ENCODE measurements around the gene SNAPC4.
A peak's percentile ranks its signal among the peaks of the same experiment; 100 is the strongest.
"Not testable (repeated sequence)": the region's sequence is repeated elsewhere in the genome, so short reads cannot be mapped to it uniquely, and the experiment has no call there.

Gene SNAPC4

DNA sequence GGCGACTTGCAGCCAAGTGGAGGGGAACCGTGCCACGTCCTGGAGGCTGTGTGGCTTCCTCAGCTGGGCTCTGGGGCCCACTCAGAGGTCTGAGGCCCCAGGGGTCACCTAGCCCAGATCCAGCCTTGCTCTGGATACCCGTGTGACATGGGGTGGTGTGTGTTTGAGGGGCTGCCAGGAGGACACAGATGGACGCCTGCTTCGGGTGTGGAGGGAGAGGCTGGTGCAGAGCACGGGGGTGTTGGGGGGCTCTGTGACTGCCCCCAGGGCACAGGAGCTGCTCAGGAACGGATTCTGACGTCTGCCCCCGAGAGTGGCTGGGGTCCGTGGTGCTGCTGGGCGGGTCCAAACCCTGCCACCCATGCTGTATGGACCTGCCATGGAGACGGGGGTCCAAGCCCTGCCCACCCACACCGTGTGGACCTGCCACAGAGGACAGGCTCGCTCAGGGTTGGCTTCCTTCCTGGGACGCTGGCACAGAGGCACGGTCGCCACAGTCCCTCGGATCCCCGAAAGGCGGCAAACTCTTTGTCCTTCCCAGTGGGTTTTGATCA is 29.2 kb upstream of the SNAPC4 start:
- Mint-ChIP-seq H3K4me1 (ENCODE audit: low read depth) (no peaks in the 10 kb centered on the region), H3K27ac (no peak overlapping the region), H3K9me3 (no peaks in the 10 kb centered on the region), H3K27me3 (no peaks in the 10 kb centered on the region), H3K36me3 (ENCODE audit: low read depth) (peaks cover 85% of the 10 kb centered on the region), H3K4me3 (no peak overlapping the region)
- intact Hi-C loops (cut with micrococcal nuclease), result no loop called here

DNA sequence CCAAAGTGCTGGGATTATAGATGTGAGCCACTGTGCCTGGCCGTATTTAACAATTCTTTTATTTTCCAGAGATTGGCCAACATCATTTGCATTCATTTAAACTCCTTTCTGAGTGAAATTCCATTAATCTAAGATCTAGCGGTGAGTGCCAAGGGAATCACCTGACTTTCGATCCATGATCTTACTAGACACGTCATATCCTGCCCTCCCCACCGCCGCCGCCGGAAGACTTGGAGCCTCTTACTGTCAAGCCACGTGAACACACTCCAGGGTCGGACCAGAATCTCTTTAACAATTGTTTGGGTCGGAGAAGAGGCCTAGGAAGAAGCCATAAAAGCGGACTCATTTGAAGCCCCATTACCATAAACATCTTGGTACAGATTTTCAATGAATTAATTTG is 26.8 kb upstream of the SNAPC4 start:
- Mint-ChIP-seq H3K27ac (no peak overlapping the region), H3K9me3 (no peaks in the 10 kb centered on the region), H3K4me3 (no peak overlapping the region), H3K27me3 (no peaks in the 10 kb centered on the region), H3K36me3 (ENCODE audit: low read depth) (peaks cover 85% of the 10 kb centered on the region), H3K4me1 (ENCODE audit: low read depth) (no peaks in the 10 kb centered on the region)
- intact Hi-C loops (cut with micrococcal nuclease), result no loop called here

DNA sequence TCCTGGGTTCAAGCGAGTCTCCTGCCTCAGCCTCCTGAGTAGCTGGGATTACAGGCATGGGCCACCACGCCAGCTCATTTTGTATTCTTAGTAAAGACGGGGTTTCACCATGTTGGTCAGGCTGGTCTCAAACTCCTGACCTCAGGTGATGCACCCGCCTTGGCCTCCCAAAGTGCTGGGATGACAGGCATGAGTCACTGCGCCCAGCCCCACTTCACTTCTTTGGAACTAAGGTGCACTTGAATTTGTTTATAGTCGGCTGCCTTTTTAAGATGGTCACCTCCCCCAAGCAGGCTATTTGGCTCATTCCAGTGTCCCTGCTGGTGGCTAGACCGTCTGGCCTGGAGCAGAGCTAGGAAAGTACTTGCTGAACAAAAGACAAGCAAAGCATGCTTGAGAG is 25.4 kb upstream of the SNAPC4 start:
- H3K4me1 Mint-ChIP-seq (ENCODE audit: low read depth); H3K27me3 Mint-ChIP-seq; intact Hi-C loops (cut with micrococcal nuclease); H3K4me3 Mint-ChIP-seq; H3K27ac Mint-ChIP-seq; H3K9me3 Mint-ChIP-seq: not testable (repeated sequence)
- peaks cover 90% of the 10 kb centered on the region for H3K36me3 Mint-ChIP-seq (ENCODE audit: low read depth)

DNA sequence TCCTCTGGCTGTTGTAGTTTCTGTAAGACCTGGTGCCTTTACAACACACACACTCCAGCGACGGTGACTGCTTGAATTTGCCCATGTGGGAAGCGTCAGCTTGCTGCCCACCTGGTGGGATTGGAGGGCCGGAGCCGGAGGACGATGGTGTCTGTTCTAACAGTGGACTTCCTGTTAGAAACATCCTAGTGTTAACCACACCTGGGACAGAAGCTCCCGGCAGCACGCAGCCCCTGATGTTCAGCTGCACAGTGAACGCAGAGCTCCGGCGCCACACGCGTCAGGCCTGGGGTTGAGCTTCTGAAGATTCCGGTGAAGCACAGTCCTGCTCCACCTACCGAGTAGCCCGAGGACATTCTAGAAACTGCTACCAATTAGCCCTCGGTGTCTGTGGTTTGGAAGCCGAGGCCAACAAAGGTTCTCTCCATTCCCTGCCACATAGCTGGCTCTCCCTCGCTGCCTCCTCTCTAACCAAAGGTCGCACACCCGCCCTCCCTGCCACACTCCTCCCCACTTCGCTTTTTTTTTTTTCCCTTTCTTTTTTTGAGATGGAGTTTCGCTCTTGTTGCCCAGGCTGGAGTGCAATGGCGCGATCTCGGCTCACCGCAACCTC is 24.9 kb upstream of the SNAPC4 start:
- no peaks in the 10 kb centered on the region for H3K9me3 Mint-ChIP-seq
- H3K36me3 Mint-ChIP-seq (ENCODE audit: low read depth), result peaks cover 90% of the 10 kb centered on the region
- intact Hi-C loops (cut with micrococcal nuclease), result no loop called here

DNA sequence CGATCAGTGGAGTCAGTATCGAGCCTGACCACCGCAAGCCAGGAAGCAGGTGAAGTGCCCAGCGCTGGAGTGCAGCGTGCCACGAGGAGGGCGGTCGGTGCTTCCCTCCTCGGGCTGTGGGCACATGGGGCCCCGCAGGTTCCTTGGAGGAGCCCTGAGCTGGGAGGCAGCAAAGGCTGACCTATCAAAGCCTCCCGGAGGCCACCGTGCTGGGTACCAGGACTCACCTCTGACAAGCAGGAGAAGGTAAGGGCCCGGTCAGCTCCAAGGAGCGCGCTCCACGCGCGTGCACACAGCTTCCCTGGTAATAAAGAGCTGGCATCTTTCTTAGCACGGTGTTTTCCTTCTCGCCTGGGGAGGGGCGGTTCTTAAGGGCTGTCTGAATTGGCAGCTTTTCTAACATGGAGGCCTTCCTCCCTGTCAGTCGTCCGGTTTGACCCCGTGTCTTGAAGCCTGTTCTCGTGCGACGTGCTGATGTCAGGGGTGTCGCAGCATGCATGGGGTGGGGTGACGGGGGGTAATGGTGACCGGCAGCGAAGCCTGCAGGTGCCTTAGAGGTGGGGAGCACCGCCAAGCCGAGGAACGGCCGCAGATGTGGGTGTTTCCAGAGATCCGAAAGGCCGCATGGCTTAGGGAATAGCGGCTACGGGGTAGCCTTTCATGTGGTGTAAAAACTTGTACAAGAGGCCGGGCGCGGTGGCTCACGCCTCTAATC is 23.6 kb upstream of the SNAPC4 start:
- H3K36me3 Mint-ChIP-seq (ENCODE audit: low read depth), result peaks cover 90% of the 10 kb centered on the region

More for the DNA sequence above, 24.9 kb upstream of the SNAPC4 start:
- no peaks in the 10 kb centered on the region for H3K4me1 Mint-ChIP-seq (ENCODE audit: low read depth)
- no peaks in the 10 kb centered on the region for H3K27me3 Mint-ChIP-seq
- no peak overlapping the region for H3K4me3 Mint-ChIP-seq
- H3K27ac Mint-ChIP-seq, result no peak overlapping the region

DNA sequence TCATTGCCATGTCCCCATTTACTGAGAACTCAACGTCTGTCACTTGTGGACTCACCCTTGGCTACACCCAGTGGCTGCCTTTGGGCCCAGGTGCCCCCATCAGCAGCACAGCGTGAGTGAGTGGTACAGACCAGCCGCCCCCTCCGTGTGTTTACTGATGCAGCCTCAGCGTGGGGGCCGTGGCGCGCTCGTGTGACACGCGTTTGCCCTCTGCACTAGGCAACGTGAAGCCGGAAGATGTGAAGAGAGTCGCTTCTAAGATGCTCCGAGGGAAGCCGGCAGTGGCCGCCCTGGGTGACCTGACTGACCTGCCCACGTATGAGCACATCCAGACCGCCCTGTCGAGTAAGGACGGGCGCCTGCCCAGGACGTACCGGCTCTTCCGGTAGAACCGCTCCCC is 22.9 kb upstream of the SNAPC4 start:
- Mint-ChIP-seq H3K36me3 (ENCODE audit: low read depth) (peaks cover 96% of the 10 kb centered on the region), H3K4me3 (no peak overlapping the region), H3K27ac (no peak overlapping the region), H3K27me3 (no peaks in the 10 kb centered on the region), H3K4me1 (ENCODE audit: low read depth) (no peaks in the 10 kb centered on the region), H3K9me3 (no peaks in the 10 kb centered on the region)
- intact Hi-C loops (cut with micrococcal nuclease), result no loop called here

More for the DNA sequence above, 23.6 kb upstream of the SNAPC4 start:
- H3K4me3 Mint-ChIP-seq, result no peak overlapping the region
- H3K4me1 Mint-ChIP-seq (ENCODE audit: low read depth), result no peaks in the 10 kb centered on the region
- no peaks in the 10 kb centered on the region for H3K27me3 Mint-ChIP-seq
- H3K27ac Mint-ChIP-seq, result no peak overlapping the region
- intact Hi-C loops (cut with micrococcal nuclease), result no loop called here
- H3K9me3 Mint-ChIP-seq, result no peaks in the 10 kb centered on the region

GRCh38 chr9:136421791-136422190 is 21.8 kb upstream of the SNAPC4 start:
- no peaks in the 10 kb centered on the region for H3K27me3 Mint-ChIP-seq
- H3K36me3 Mint-ChIP-seq (ENCODE audit: low read depth), result peaks cover 98% of the 10 kb centered on the region
- no peak overlapping the region for H3K4me3 Mint-ChIP-seq
- intact Hi-C loops (cut with micrococcal nuclease), result no loop called here
- no peak overlapping the region for H3K27ac Mint-ChIP-seq
- H3K4me1 Mint-ChIP-seq (ENCODE audit: low read depth), result no peaks in the 10 kb centered on the region
- no peaks in the 10 kb centered on the region for H3K9me3 Mint-ChIP-seq

- Mint-ChIP-seq H3K9me3 (no peaks in the 10 kb centered on the region), H3K4me3 (no peak overlapping the region), H3K36me3 (ENCODE audit: low read depth) (peaks cover 100% of the 10 kb centered on the region), H3K4me1 (ENCODE audit: low read depth) (no peaks in the 10 kb centered on the region), H3K27me3 (no peaks in the 10 kb centered on the region), H3K27ac (no peak overlapping the region)
- intact Hi-C loops (cut with micrococcal nuclease), result no loop called here
These were observed 19.1 kb upstream of the SNAPC4 start for GRCh38 chr9:136419092-136419420.

GRCh38 chr9:136418182-136419091 is 18.5 kb upstream of the SNAPC4 start:
- Mint-ChIP-seq H3K27me3 (no peaks in the 10 kb centered on the region), H3K27ac (no peak overlapping the region), H3K36me3 (ENCODE audit: low read depth) (peaks cover 100% of the 10 kb centered on the region), H3K9me3 (no peaks in the 10 kb centered on the region), H3K4me1 (ENCODE audit: low read depth) (no peaks in the 10 kb centered on the region), H3K4me3 (no peak overlapping the region)
- intact Hi-C loops (cut with micrococcal nuclease), result no loop called here

DNA sequence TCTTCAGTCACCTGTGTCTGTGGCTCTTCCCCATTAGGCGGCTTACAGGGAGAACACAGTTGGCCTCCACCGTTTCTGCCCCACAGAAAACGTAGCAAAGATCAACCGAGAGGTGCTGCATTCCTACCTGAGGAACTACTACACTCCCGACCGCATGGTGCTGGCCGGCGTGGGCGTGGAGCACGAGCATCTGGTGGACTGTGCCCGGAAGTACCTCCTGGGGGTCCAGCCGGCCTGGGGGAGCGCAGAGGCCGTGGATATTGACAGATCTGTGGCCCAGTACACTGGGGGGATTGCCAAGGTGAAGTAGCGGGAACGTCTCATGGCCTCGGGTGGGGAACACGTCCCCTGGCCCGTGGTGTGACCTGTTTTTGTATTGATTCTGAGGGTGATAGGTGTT is 16.9 kb upstream of the SNAPC4 start:
- no peak overlapping the region for H3K27ac Mint-ChIP-seq
- H3K36me3 Mint-ChIP-seq (ENCODE audit: low read depth), result peaks cover 100% of the 10 kb centered on the region
- H3K9me3 Mint-ChIP-seq, result no peaks in the 10 kb centered on the region
- peaks cover 2% of the 10 kb centered on the region for H3K4me1 Mint-ChIP-seq (ENCODE audit: low read depth)
- intact Hi-C loops (cut with micrococcal nuclease), result no loop called here
- no peak overlapping the region for H3K4me3 Mint-ChIP-seq
- H3K27me3 Mint-ChIP-seq, result no peaks in the 10 kb centered on the region

DNA sequence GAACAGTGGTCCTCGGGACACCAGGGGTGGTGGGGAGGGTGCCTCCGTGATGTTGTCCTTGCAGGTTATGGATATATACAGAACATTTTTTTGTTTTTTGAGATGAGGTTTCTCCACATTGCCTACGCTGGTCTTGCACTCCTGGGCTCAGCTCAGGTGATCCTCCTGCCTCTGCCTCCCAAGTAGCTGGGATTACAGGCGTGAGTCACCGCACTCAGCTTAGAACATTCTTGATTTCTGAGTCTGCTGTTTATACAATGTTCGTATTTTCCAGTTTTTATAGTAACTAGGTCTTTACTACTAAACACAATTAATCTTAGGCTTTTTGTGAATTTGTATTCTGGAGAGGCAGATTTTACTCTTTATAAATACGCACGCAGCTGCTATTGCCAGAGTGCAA is 16.5 kb upstream of the SNAPC4 start:
- Mint-ChIP-seq H3K4me1 (ENCODE audit: low read depth) (peaks cover 7% of the 10 kb centered on the region), H3K27ac (no peak overlapping the region), H3K27me3 (no peaks in the 10 kb centered on the region), H3K4me3 (no peak overlapping the region), H3K9me3 (no peaks in the 10 kb centered on the region), H3K36me3 (ENCODE audit: low read depth) (peaks cover 95% of the 10 kb centered on the region)
- intact Hi-C loops (cut with micrococcal nuclease), result no loop called here

DNA sequence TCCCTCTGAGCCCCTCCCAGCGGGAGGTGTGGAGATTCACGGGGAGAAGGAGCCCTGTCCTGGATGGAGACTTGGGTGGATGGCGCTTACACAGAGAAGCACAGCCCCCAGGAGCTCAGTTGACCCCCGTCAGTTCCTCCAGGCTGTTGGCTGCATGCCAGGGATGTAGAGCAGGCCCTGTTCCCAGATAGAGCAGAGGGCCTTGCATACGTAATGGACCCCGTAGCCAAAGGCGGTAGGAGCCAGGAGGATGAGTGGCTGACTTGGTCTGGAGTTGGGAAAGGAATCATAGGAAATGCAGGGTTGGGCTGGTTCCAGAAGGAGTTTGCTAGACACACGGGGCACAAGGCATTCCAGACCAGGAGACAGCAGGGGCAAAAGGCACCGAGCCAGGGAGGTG is 13.0 kb upstream of the SNAPC4 start:
- intact Hi-C loops (cut with micrococcal nuclease), result no loop called here
- Mint-ChIP-seq H3K9me3 (no peaks in the 10 kb centered on the region), H3K4me3 (no peak overlapping the region), H3K4me1 (ENCODE audit: low read depth) (peaks cover 34% of the 10 kb centered on the region), H3K27me3 (no peaks in the 10 kb centered on the region), H3K27ac (no peak overlapping the region), H3K36me3 (ENCODE audit: low read depth) (peaks cover 86% of the 10 kb centered on the region)

DNA sequence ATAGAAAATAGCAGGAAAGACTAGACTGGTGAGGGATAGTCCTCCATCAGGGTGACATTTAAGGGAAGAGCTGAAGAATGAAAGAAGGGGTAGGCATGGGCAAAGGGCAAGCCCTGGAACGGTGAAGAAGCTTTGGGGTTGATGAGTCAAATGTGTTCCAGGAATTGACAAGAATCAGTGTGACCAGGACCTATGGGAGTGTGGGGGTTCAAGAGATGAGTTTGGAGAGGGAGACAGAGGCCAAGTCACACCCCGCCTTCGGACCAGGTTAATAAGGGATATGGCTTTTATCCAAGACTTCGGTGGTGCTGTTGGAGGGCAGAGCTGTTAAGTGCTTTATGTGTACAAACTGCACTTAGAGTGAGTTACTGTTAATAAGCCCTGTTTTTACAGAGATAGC is 11.4 kb upstream of the SNAPC4 start:
- no peaks in the 10 kb centered on the region for H3K9me3 Mint-ChIP-seq
- peaks cover 86% of the 10 kb centered on the region for H3K36me3 Mint-ChIP-seq (ENCODE audit: low read depth)
- H3K4me1 Mint-ChIP-seq (ENCODE audit: low read depth), result peaks cover 37% of the 10 kb centered on the region
- H3K27me3 Mint-ChIP-seq, result no peaks in the 10 kb centered on the region
- peak overlapping the region; percentile 88 for H3K4me3 Mint-ChIP-seq
- intact Hi-C loops (cut with micrococcal nuclease), result no loop called here
- H3K27ac Mint-ChIP-seq, result peak overlapping the region; percentile 89
